Peyer's patch (tissue), 4 donors: Measurements from ENCODE around the gene NDUFS8.
"Not testable (repeated sequence)": the region's sequence is repeated elsewhere in the genome, so short reads cannot be mapped to it uniquely, and the experiment has no call there.

Source experiments
- CTCF ChIP-seq, 6 experiments: fragments of 450-650 bp in 4 of 6; fragments of 200-600 bp in 2 of 6; sonication (generic) in 1 of 6; IDR thresholded peaks; one replicate each; pipeline ENCODE4 v1.5.1; 2017 to 2019; ENCODE audit warnings: antibody characterized with exemption in 6 of 6, mild to moderate bottlenecking in 3 of 6, moderate library complexity in 1 of 6
- POLR2A ChIP-seq, 2 donors: fragments of 450-650 bp; IDR thresholded peaks; one replicate each; pipeline ENCODE4 v1.5.1; 2017; ENCODE audit warnings: antibody characterized with exemption in 2 of 2, mild to moderate bottlenecking in 2 of 2, moderate library complexity in 2 of 2

GRCh38 chr11:67995129-67995528 lies 35.4 kb upstream of the NDUFS8 start:
- not testable (repeated sequence) for TF ChIP-seq CTCF, POLR2A (IDR thresholded peaks at IDR 0.05)
